Karpas-422 (cell line): Measurements from ENCODE around the gene FAM107A. TPM values are rescaled to one million over a fixed set of nuclear protein-coding genes. Genes with fewer than 3 reads are reported as not detected.
"Not testable (repeated sequence)": the region's sequence is repeated elsewhere in the genome, so short reads cannot be mapped to it uniquely, and the experiment has no call there.

Source experiments
- DNase-seq: peaks from one replicate; pipeline ENCODE4 v3.0.0-alpha.2; 2015
- H2AFZ ChIP-seq: fragments of 200-600 bp; sonication (generic); 2 replicates; pipeline ENCODE4 v1.6.1; 2014; ENCODE audit warnings: antibody characterized with exemption, low read length, mixed read lengths
- H3K27ac ChIP-seq: fragments of 200-600 bp; sonication (generic); 2 replicates; pipeline ENCODE4 v1.5.1; 2014; ENCODE audit warnings: mild to moderate bottlenecking, low read length, moderate library complexity
- H3K27me3 ChIP-seq: fragments of 200-600 bp; sonication (generic); 2 replicates; pipeline ENCODE4 v1.6.1; 2014; ENCODE audit warnings: low read length, mixed read lengths
- H3K36me3 ChIP-seq: fragments of 200-600 bp; sonication (generic); 2 replicates; pipeline ENCODE4 v1.6.1; 2014; ENCODE audit warnings: low read length, mixed read lengths; ENCODE audit not compliant: insufficient read depth
- H3K4me1 ChIP-seq: fragments of 200-600 bp; sonication (generic); 2 replicates; pipeline ENCODE4 v1.6.1; 2014; ENCODE audit warnings: mild to moderate bottlenecking, low read length, mixed read lengths
- H3K4me2 ChIP-seq: fragments of 200-600 bp; sonication (generic); 2 replicates; pipeline ENCODE4 v1.6.1; 2014; ENCODE audit warnings: low read length, low read depth, mild to moderate bottlenecking; ENCODE audit not compliant: poor library complexity, severe bottlenecking
- H3K4me3 ChIP-seq: fragments of 200-600 bp; sonication (generic); 2 replicates; pipeline ENCODE4 v1.5.1; 2014; ENCODE audit warnings: mild to moderate bottlenecking, antibody characterized with exemption, low read length, mixed read lengths
- H3K79me2 ChIP-seq: fragments of 200-600 bp; sonication (generic); 2 replicates; pipeline ENCODE4 v1.6.1; 2014; ENCODE audit warnings: mild to moderate bottlenecking, low read length, mixed read lengths
- H3K9ac ChIP-seq: fragments of 200-600 bp; sonication (generic); 2 replicates; pipeline ENCODE4 v1.6.0; 2014; ENCODE audit warnings: low read length
- H3K9me2 ChIP-seq: fragments of 200-600 bp; sonication (generic), shearing (Covaris generic); replicated peaks from 2 replicates; pipeline ENCODE4 v1.6.0; 2014; ENCODE audit warnings: mild to moderate bottlenecking, low read length, moderate library complexity; ENCODE audit not compliant: insufficient read depth
- H3K9me3 ChIP-seq: fragments of 300-700, 200-600 bp; sonication (generic); 2 replicates; pipeline ENCODE4 v1.6.1; 2014; ENCODE audit warnings: low read length, mixed read lengths
- H4K20me1 ChIP-seq: fragments of 200-600 bp; sonication (generic); 2 replicates; pipeline ENCODE4 v1.6.1; 2014; ENCODE audit warnings: mild to moderate bottlenecking, antibody characterized with exemption, low read length, low read depth; ENCODE audit not compliant: insufficient read depth
- total RNA-seq: library from RNA; depleted of rRNA; stranded (reverse); fragments of >200 nt; shearing (Covaris generic); gene quantifications from 2 replicates; pipeline ENCODE4 v1.2.3, GENCODE V29; 2014; ENCODE audit warnings: low replicate concordance

The FAM107A gene
- total RNA-seq, 1 experiment from 2014 or later, result not detected

DNA sequence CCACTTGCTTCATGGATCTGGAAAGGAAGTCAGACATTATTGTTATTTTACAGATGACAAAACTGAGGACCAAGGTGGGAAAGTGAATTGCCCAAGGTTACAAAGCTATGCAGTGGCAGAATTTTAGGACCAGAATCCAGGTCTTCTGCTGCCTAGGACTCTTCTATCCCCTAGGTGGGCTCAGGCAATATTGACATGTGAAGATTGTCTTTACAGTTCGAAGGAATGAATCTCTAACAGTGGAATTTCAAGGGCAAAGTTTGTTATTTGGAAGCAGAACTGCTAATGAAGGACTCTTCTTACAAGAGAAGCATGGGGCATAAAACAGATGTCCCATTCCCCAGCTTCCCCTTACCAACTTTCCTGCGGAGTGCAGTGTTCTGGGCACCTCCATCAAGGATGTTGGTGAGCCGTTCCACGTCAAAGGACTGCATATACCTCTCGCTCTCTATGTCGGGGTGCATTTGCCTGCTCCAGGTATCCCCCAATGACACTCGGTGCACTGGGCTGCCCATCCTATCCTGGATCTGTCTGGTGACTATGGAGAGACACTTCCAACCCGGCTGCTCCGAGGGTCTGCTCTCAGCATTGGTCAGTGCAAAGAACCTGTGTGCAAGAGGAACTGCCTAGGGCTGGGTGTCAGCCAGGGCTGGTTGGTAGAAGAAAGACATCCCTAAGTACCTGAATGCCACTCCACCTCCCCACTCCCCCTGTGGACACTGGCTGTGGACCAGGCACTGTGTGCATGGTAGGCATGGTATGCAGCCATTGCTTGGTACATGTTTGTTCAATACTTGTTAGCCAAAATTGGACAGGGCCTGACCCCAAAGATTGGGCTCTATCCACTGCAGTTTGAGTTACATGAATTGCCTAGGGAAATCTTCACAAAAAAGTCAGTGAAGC lies 42.3 kb downstream of the FAM107A start:
- Histone ChIP-seq H3K9ac (no peak overlapping the region), H3K27me3 (no peaks in the 10 kb centered on the region), H3K9me2 (no peaks in the 10 kb centered on the region), H3K27ac (no peak overlapping the region), H3K36me3 (no peaks in the 10 kb centered on the region), H2AFZ (no peak overlapping the region), H3K4me3 (no peak overlapping the region), H4K20me1 (no peaks in the 10 kb centered on the region), H3K4me1 (peaks cover 10% of the 10 kb centered on the region), H3K9me3 (no peaks in the 10 kb centered on the region), H3K4me2 (no peak overlapping the region), H3K79me2 (no peaks in the 10 kb centered on the region)
- no peak for DNase-seq

- H2AFZ ChIP-seq, result 0 out of 2 replicates have a peak overlapping the region, but pooled peaks have one; percentile 59
- no peaks in the 10 kb centered on the region for H3K9me2 ChIP-seq
- H3K27ac ChIP-seq, result no peak overlapping the region
- H3K4me2 ChIP-seq, result no peak overlapping the region
- peak; percentile 89 for DNase-seq
- no peaks in the 10 kb centered on the region for H4K20me1 ChIP-seq
- no peaks in the 10 kb centered on the region for H3K9me3 ChIP-seq
- H3K4me3 ChIP-seq, result no peak overlapping the region
- no peaks in the 10 kb centered on the region for H3K79me2 ChIP-seq
- H3K4me1 ChIP-seq, result peaks cover 10% of the 10 kb centered on the region
- H3K9ac ChIP-seq, result no peak overlapping the region
- H3K27me3 ChIP-seq, result no peaks in the 10 kb centered on the region
- H3K36me3 ChIP-seq, result no peaks in the 10 kb centered on the region
Observed at GRCh38 chr3:58532794-58533220, 44.4 kb downstream of the FAM107A start.

DNA sequence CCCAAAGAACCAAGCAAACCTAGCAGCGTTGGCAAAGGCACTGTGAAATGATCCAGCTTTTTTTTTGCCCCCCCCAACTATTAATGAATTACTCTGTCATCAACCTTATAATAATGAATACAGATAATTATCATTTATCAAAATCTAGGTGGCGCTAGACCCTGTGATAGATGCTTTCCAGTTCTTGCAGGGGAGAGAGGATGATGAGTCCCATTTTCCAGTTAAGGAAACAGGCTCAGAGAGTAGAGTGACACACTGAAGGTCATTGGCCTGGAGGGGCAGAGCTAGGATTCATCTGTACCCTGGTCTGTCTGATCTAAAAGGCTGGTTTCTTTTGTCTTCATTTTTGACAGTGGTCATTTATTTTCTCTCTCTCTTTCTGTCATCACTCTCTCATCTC lies 45.2 kb downstream of the FAM107A start:
- Histone ChIP-seq H3K4me3 (no peak overlapping the region), H3K9ac (no peak overlapping the region), H3K4me1 (peaks cover 10% of the 10 kb centered on the region), H3K9me2 (no peaks in the 10 kb centered on the region), H3K9me3 (no peaks in the 10 kb centered on the region), H2AFZ (no peak overlapping the region), H3K79me2 (no peaks in the 10 kb centered on the region), H3K36me3 (no peaks in the 10 kb centered on the region), H3K27ac (no peak overlapping the region), H3K27me3 (no peaks in the 10 kb centered on the region), H3K4me2 (no peak overlapping the region), H4K20me1 (no peaks in the 10 kb centered on the region)
- peak; percentile 73 for DNase-seq

- Histone ChIP-seq H3K27ac (no peak overlapping the region), H3K79me2 (no peaks in the 10 kb centered on the region), H3K4me3 (no peak overlapping the region), H3K27me3 (no peaks in the 10 kb centered on the region), H4K20me1 (no peaks in the 10 kb centered on the region), H3K36me3 (no peaks in the 10 kb centered on the region), H3K9me2 (no peaks in the 10 kb centered on the region), H3K9ac (no peak overlapping the region), H3K9me3 (no peaks in the 10 kb centered on the region), H3K4me2 (no peak overlapping the region), H2AFZ (no peak overlapping the region), H3K4me1 (peaks cover 11% of the 10 kb centered on the region)
- no peak for DNase-seq
Observed at GRCh38 chr3:58531555-58531954, 45.6 kb downstream of the FAM107A start.

GRCh38 chr3:58530354-58530865 lies 46.8 kb downstream of the FAM107A start:
- H3K4me3 ChIP-seq, result no peak overlapping the region
- no peak overlapping the region for H3K4me2 ChIP-seq
- H3K27ac ChIP-seq, result no peak overlapping the region
- no peaks in the 10 kb centered on the region for H3K9me2 ChIP-seq
- DNase-seq, result no peak
- H3K9ac ChIP-seq, result no peak overlapping the region
- H3K79me2 ChIP-seq, result no peaks in the 10 kb centered on the region
- no peaks in the 10 kb centered on the region for H3K36me3 ChIP-seq
- H2AFZ ChIP-seq, result no peak overlapping the region
- peaks cover 14% of the 10 kb centered on the region for H3K4me1 ChIP-seq
- no peaks in the 10 kb centered on the region for H3K9me3 ChIP-seq
- H4K20me1 ChIP-seq, result no peaks in the 10 kb centered on the region
- H3K27me3 ChIP-seq, result no peaks in the 10 kb centered on the region

- H3K79me2 ChIP-seq, result no peaks in the 10 kb centered on the region
- H3K27ac ChIP-seq, result no peak overlapping the region
- peaks cover 14% of the 10 kb centered on the region for H3K4me1 ChIP-seq
- H3K9me2 ChIP-seq, result no peaks in the 10 kb centered on the region
- no peaks in the 10 kb centered on the region for H3K9me3 ChIP-seq
- peak; percentile 83 for DNase-seq
- H3K4me2 ChIP-seq, result no peak overlapping the region
- H3K9ac ChIP-seq, result no peak overlapping the region
- no peaks in the 10 kb centered on the region for H3K27me3 ChIP-seq
- H3K36me3 ChIP-seq, result no peaks in the 10 kb centered on the region
- no peak overlapping the region for H2AFZ ChIP-seq
- H3K4me3 ChIP-seq, result no peak overlapping the region
- no peaks in the 10 kb centered on the region for H4K20me1 ChIP-seq
Observed at GRCh38 chr3:58529516-58530353, 47.5 kb downstream of the FAM107A start.

- no peaks in the 10 kb centered on the region for H3K9me2 ChIP-seq
- H3K4me3 ChIP-seq, result no peak overlapping the region
- H3K9ac ChIP-seq, result no peak overlapping the region
- H3K36me3 ChIP-seq, result no peaks in the 10 kb centered on the region
- H3K9me3 ChIP-seq, result no peaks in the 10 kb centered on the region
- H3K4me2 ChIP-seq, result no peak overlapping the region
- no peak for DNase-seq
- H4K20me1 ChIP-seq, result no peaks in the 10 kb centered on the region
- peaks cover 14% of the 10 kb centered on the region for H3K4me1 ChIP-seq
- no peak overlapping the region for H2AFZ ChIP-seq
- no peaks in the 10 kb centered on the region for H3K27me3 ChIP-seq
- H3K79me2 ChIP-seq, result no peaks in the 10 kb centered on the region
- no peak overlapping the region for H3K27ac ChIP-seq
Observed at GRCh38 chr3:58528629-58529028, 48.6 kb downstream of the FAM107A start.

DNA sequence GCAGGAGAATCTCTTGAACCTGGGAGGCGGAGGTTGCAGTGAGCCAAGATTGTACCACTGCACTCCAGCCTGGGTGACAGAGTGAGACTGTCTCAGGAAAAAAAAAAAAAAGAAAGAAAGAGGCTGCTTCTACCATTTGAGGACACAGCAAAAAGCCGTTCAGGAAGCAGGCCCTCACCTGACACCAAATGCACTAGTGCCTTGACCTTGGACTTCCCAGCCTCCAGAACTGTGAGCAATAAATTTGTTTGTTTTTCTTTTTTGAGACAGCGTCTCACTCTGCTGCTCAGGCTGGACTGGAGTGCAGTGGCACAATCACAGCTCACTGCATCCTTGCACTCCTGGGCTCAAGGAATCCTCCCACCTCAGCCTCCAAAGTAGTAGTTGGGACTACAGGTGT lies 49.8 kb downstream of the FAM107A start:
- not testable (repeated sequence) for H3K9me3 ChIP-seq, H4K20me1 ChIP-seq, H3K27ac ChIP-seq, H2AFZ ChIP-seq, H3K4me3 ChIP-seq, H3K9ac ChIP-seq, H3K79me2 ChIP-seq, H3K4me2 ChIP-seq, DNase-seq, H3K9me2 ChIP-seq, H3K36me3 ChIP-seq, H3K27me3 ChIP-seq
- peaks cover 12% of the 10 kb centered on the region for H3K4me1 ChIP-seq
